OCI-LY3 (cell line): ENCODE data around the gene LACRT.
"Not testable (repeated sequence)": the region's sequence is repeated elsewhere in the genome, so short reads cannot be mapped to it uniquely, and the experiment has no call there.

Experiments
- H2AFZ ChIP-seq: fragments of 200-600, 300-600 bp; shearing (Covaris generic); 2 replicates; pipeline ENCODE4 v1.6.0; 2014; ENCODE audit warnings: antibody characterized with exemption, low read depth, low read length
- H3K27ac ChIP-seq: fragments of 200-600, 300-600 bp; sonication (generic); 2 replicates; pipeline ENCODE4 v1.5.1; 2014; ENCODE audit warnings: mild to moderate bottlenecking, low read length, moderate library complexity, mixed read lengths
- H3K27me3 ChIP-seq: fragments of 200-600, 300-600 bp; sonication (generic); 2 replicates; pipeline ENCODE4 v1.6.1; 2014; ENCODE audit warnings: low read depth, low read length, mixed read lengths
- H3K36me3 ChIP-seq: fragments of 200-600, 300-600 bp; sonication (generic); replicated peaks from 2 replicates; pipeline ENCODE3; 2014; ENCODE audit warnings: low read depth, low read length, mixed read lengths
- H3K4me1 ChIP-seq: fragments of 300-600, 200-600 bp; sonication (generic); 2 replicates; pipeline ENCODE4 v1.6.1; 2014; ENCODE audit warnings: low read length, mixed read lengths
- H3K4me2 ChIP-seq: fragments of 200-600, 300-600 bp; sonication (generic); 2 replicates; pipeline ENCODE4 v1.6.1; 2014; ENCODE audit warnings: low read length, mixed read lengths
- H3K4me3 ChIP-seq: fragments of 300-600, 200-600 bp; sonication (generic); 2 replicates; pipeline ENCODE4 v1.5.1; 2014; ENCODE audit warnings: antibody characterized with exemption, mild to moderate bottlenecking, low read length, moderate library complexity
- H3K79me2 ChIP-seq: fragments of 300-600, 200-600 bp; shearing (Covaris generic); 2 replicates; pipeline ENCODE4 v1.6.1; 2014; ENCODE audit warnings: mild to moderate bottlenecking, low read length, mixed read lengths
- H3K9ac ChIP-seq: fragments of 300-600, 200-600 bp; shearing (Covaris generic); 2 replicates; pipeline ENCODE4 v1.6.0; 2014; ENCODE audit warnings: mild to moderate bottlenecking, low read length, moderate library complexity
- H3K9me3 ChIP-seq: fragments of 200-600, 300-600 bp; shearing (Covaris generic); 2 replicates; pipeline ENCODE4 v1.6.1; 2014; ENCODE audit warnings: low read length, mixed read lengths; ENCODE audit not compliant: insufficient read depth
- H4K20me1 ChIP-seq: fragments of 200-600, 300-600 bp; sonication (generic); 2 replicates; pipeline ENCODE4 v1.6.1; 2016; ENCODE audit warnings: low read length, mixed read lengths; ENCODE audit not compliant: insufficient read depth
- CTCF ChIP-seq: fragments of 200-600, 300-600 bp; sonication (generic); IDR thresholded peaks from 2 replicates; pipeline ENCODE4 v1.5.1; 2014; ENCODE audit warnings: antibody characterized with exemption, low read length, low read depth
- EZH2phosphoT487 ChIP-seq: fragments of 200-600 bp; shearing (Covaris generic); IDR thresholded peaks from 2 replicates; pipeline ENCODE4 v1.6.1; 2018; ENCODE audit warnings: antibody characterized with exemption, mixed run types, low read depth

Gene LACRT

DNA sequence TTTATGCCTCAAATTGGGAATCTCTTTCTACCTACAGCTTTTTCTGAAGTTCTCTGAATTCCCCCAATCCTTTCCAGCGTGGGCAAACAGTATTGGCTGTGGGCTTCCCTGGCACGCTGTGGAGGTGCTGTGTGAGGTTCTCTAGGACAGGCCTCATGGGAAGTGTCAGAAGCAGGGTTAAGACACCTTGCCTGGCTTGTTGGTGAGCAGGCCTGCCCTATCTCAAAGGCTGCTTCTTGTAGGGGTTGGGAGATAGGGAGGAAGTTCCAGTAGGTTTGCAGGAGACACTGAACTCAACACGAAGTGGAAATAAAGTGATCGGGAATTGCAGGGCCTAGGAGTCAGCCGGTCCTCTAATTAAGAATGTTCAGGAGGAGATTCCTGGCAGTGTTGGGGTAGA is 43.4 kb upstream of the LACRT start:
- H4K20me1 ChIP-seq = no peaks in the 10 kb centered on the region
- no peaks in the 10 kb centered on the region for H3K36me3 ChIP-seq
- no peaks in the 10 kb centered on the region for H3K9me3 ChIP-seq
- H3K4me1 ChIP-seq = peaks cover 2% of the 10 kb centered on the region; the same call in 1 of the 2 replicates
- no peak overlapping the region for H3K27ac ChIP-seq
- H3K4me3 ChIP-seq = no peak overlapping the region
- no peaks in the 10 kb centered on the region for H3K79me2 ChIP-seq
- H3K27me3 ChIP-seq = peaks cover 11% of the 10 kb centered on the region
- H3K9ac ChIP-seq = no peak overlapping the region
- no peak overlapping the region for H3K4me2 ChIP-seq
- TF ChIP-seq EZH2phosphoT487 = no peak
- no peak for TF ChIP-seq CTCF
- no peak overlapping the region for H2AFZ ChIP-seq

DNA sequence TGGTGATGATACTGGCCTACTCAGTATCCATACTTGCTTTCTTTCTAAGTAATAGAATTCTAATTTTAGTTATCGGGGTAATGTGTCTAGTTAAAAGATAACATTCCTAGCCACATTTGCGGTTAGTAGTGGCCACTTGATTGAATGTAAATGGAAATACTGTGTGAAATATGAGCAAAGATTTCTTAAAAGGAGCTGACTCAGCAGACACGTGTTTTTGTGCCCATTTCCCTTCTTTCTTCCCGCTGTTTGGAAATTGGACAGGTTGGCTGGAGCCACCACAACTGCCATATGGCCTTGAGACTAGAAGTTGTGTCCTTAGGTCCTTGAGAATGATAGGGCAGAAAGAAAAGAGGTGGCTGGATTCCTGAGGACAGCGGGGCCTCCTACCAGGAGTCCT is 33.2 kb upstream of the LACRT start:
- no peaks in the 10 kb centered on the region for H3K9me3 ChIP-seq
- no peak for TF ChIP-seq CTCF
- no peak for TF ChIP-seq EZH2phosphoT487
- H3K36me3 ChIP-seq = no peaks in the 10 kb centered on the region
- H3K27me3 ChIP-seq = peaks cover 28% of the 10 kb centered on the region
- no peaks in the 10 kb centered on the region for H3K4me1 ChIP-seq
- no peaks in the 10 kb centered on the region for H3K79me2 ChIP-seq
- no peaks in the 10 kb centered on the region for H4K20me1 ChIP-seq
- no peak overlapping the region for H2AFZ ChIP-seq
- no peak overlapping the region for H3K27ac ChIP-seq
- H3K4me3 ChIP-seq = no peak overlapping the region
- no peak overlapping the region for H3K9ac ChIP-seq
- no peak overlapping the region for H3K4me2 ChIP-seq

GRCh38 chr12:54666008-54666407 is 31.3 kb upstream of the LACRT start:
- TF ChIP-seq CTCF = no peak
- TF ChIP-seq EZH2phosphoT487 = no peak
- no peak overlapping the region for H2AFZ ChIP-seq
- H3K4me1 ChIP-seq = peaks cover 4% of the 10 kb centered on the region; the same call in 1 of the 2 replicates
- H3K9me3 ChIP-seq = no peaks in the 10 kb centered on the region
- H4K20me1 ChIP-seq = no peaks in the 10 kb centered on the region
- no peak overlapping the region for H3K9ac ChIP-seq
- peaks cover 15% of the 10 kb centered on the region for H3K27me3 ChIP-seq
- H3K4me2 ChIP-seq = no peak overlapping the region
- H3K79me2 ChIP-seq = no peaks in the 10 kb centered on the region
- no peak overlapping the region for H3K4me3 ChIP-seq
- H3K36me3 ChIP-seq = no peaks in the 10 kb centered on the region
- no peak overlapping the region for H3K27ac ChIP-seq

GRCh38 chr12:54665022-54665635 is 30.4 kb upstream of the LACRT start:
- H3K4me1 ChIP-seq, H3K27me3 ChIP-seq, H3K36me3 ChIP-seq, H3K4me3 ChIP-seq, H3K9me3 ChIP-seq, H3K79me2 ChIP-seq, H3K4me2 ChIP-seq, H2AFZ ChIP-seq, H4K20me1 ChIP-seq, H3K27ac ChIP-seq, H3K9ac ChIP-seq: not testable (repeated sequence)
